HL-60 (cell line): ENCODE measurements around the gene AP1AR.

Source experiments
- DNase-seq, 2 experiments: peaks; one replicate each; pipeline ENCODE4 v3.0.0-alpha.2; 2010 to 2020; ENCODE audit warnings: low read depth in 1 of 2, low spot score in 1 of 2
- H3K27ac ChIP-seq: fragments of 250-450 bp; sonication (Bioruptor Pico); replicated peaks from 2 replicates; pipeline ENCODE4 v1.5.1; 2020; ENCODE audit warnings: mild to moderate bottlenecking, moderate library complexity
- H3K27me3 ChIP-seq: fragments of 250-450 bp; sonication (Bioruptor Pico); 2 replicates; pipeline ENCODE4 v1.5.1; 2021; ENCODE audit warnings: mild to moderate bottlenecking, moderate library complexity; ENCODE audit not compliant: insufficient read depth, poor library complexity, severe bottlenecking
- H3K4me3 ChIP-seq: replicated peaks from 2 replicates; pipeline ENCODE4 v1.5.1; 2011; ENCODE audit warnings: mild to moderate bottlenecking, control low read depth, low read length; ENCODE audit not compliant: insufficient read depth
- CTCF ChIP-seq: IDR thresholded peaks from one replicate; pipeline ENCODE4 v1.5.1; 2011; ENCODE audit warnings: low read length, control low read depth, inconsistent platforms; ENCODE audit not compliant: insufficient read depth
- GABPA ChIP-seq: IDR thresholded peaks from 2 replicates; pipeline ENCODE4 v1.6.1; 2012; ENCODE audit warnings: low read depth
- POLR2AphosphoS5 ChIP-seq: IDR thresholded peaks from 2 replicates; pipeline ENCODE4 v1.6.1; 2012; ENCODE audit warnings: low read depth
- REST ChIP-seq: IDR thresholded peaks from 2 replicates; pipeline ENCODE4 v1.6.1; 2012; ENCODE audit warnings: low read depth; ENCODE audit not compliant: insufficient replicate concordance
- SPI1 ChIP-seq: IDR thresholded peaks from 2 replicates; pipeline ENCODE4 v1.6.1; 2012; ENCODE audit warnings: low read depth, mild to moderate bottlenecking, borderline replicate concordance

Gene AP1AR

GRCh38 chr4:112277705-112278448, 46.3 kb downstream of the AP1AR start:
- H3K27me3 ChIP-seq = no peaks in the 10 kb centered on the region
- TF ChIP-seq REST (no peak), GABPA (no peak), CTCF (no peak), POLR2AphosphoS5 (no peak), SPI1 (no peak)
- no peak overlapping the region for H3K4me3 ChIP-seq
- H3K27ac ChIP-seq = no peak overlapping the region
- no peak for DNase-seq

- peak overlapping the region; percentile 28 for H3K4me3 ChIP-seq
- H3K27me3 ChIP-seq = no peaks in the 10 kb centered on the region
- 0 out of 2 replicates have a peak overlapping the region, but pooled peaks have one; percentile 25 for H3K27ac ChIP-seq
- DNase-seq = peak in 1 of 2 experiments; percentile 69
- TF ChIP-seq SPI1 (no peak), POLR2AphosphoS5 (no peak), CTCF (no peak), GABPA (no peak), REST (no peak)
Observed at GRCh38 chr4:112279025-112279881, 47.7 kb downstream of the AP1AR start.

- DNase-seq = no peak
- H3K27ac ChIP-seq = 0 out of 2 replicates have a peak overlapping the region, but pooled peaks have one; percentile 25
- H3K4me3 ChIP-seq = peak overlapping the region; percentile 28
- H3K27me3 ChIP-seq = no peaks in the 10 kb centered on the region
- TF ChIP-seq REST (no peak), GABPA (no peak), POLR2AphosphoS5 (no peak), SPI1 (no peak), CTCF (no peak)
Observed at GRCh38 chr4:112279882-112280315, 48.3 kb downstream of the AP1AR start.
